NCI-H2171 (cell line): Measurements from ENCODE around the gene CDC42EP5.
"Not testable (repeated sequence)": the region's sequence is repeated elsewhere in the genome, so short reads cannot be mapped to it uniquely, and the experiment has no call there.

ENCODE experiments used
- DNase-seq: peaks from one replicate; lab custom pipeline; 2025; lab: John Stamatoyannopoulos, UW

CDC42EP5 gene

GRCh38 chr19:54489341-54489740 lies 16.2 kb upstream of the CDC42EP5 start:
- no peak for DNase-seq

GRCh38 chr19:54485851-54486250 lies 12.8 kb upstream of the CDC42EP5 start:
- no peak for DNase-seq

- no peak for DNase-seq
Observed at GRCh38 chr19:54484451-54484850, 11.4 kb upstream of the CDC42EP5 start.

GRCh38 chr19:54482889-54483288 lies 9.8 kb upstream of the CDC42EP5 start:
- DNase-seq = no peak

- DNase-seq = peak; percentile 45
Observed at GRCh38 chr19:54481326-54481930, 8.3 kb upstream of the CDC42EP5 start.

GRCh38 chr19:54480051-54480450 lies 7.0 kb upstream of the CDC42EP5 start:
- no peak for DNase-seq

- no peak for DNase-seq
Observed at GRCh38 chr19:54478677-54479266, 5.7 kb upstream of the CDC42EP5 start.

GRCh38 chr19:54477650-54478049 lies 4.6 kb upstream of the CDC42EP5 start:
- no peak for DNase-seq

GRCh38 chr19:54475706-54476105 lies 2.6 kb upstream of the CDC42EP5 start:
- DNase-seq = no peak

- DNase-seq = no peak
Observed at GRCh38 chr19:54473892-54474372, 836 bp upstream of the CDC42EP5 start.

GRCh38 chr19:54470991-54471782 lies 1.9 kb downstream of the CDC42EP5 start:
- DNase-seq = no peak

- no peak for DNase-seq
Observed at GRCh38 chr19:54470276-54470887, 2.7 kb downstream of the CDC42EP5 start.

- DNase-seq = no peak
Observed at GRCh38 chr19:54469496-54469934, 3.6 kb downstream of the CDC42EP5 start.

GRCh38 chr19:54466110-54466480 lies 7.0 kb downstream of the CDC42EP5 start:
- DNase-seq = not testable (repeated sequence)

- DNase-seq = no peak
Observed at GRCh38 chr19:54465426-54466109, 7.5 kb downstream of the CDC42EP5 start.

GRCh38 chr19:54464630-54465425 lies 8.3 kb downstream of the CDC42EP5 start:
- DNase-seq = peak; percentile 62

GRCh38 chr19:54464044-54464629 lies 9.0 kb downstream of the CDC42EP5 start:
- peak; percentile 87 for DNase-seq

- peak; percentile 94 for DNase-seq
Observed at GRCh38 chr19:54463531-54464043, 9.5 kb downstream of the CDC42EP5 start, which contains the start of gene LENG9. Gene LENG9, minus strand, starts transcription at chr19:54463778. Its CDS starts 252 bp downstream, at chr19:54463526.

GRCh38 chr19:54462655-54463530 lies 10.2 kb downstream of the CDC42EP5 start:
- DNase-seq = peak; percentile 35
